Measurements from ENCODE around the gene NLRX1. TPM values are rescaled to one million over a fixed set of nuclear protein-coding genes. Genes with fewer than 3 reads are reported as not detected.
A peak's percentile ranks its signal among the peaks of the same experiment; 100 is the strongest.

Gene NLRX1
- polyA plus RNA-seq, 1 of the 3 experiments (the other 2 are of a cell fraction), result 13.7 TPM

- H3K36me3 ChIP-seq (replicated peaks in 1 of 2; ENCODE audit: control insufficient read depth in 1 of 2, insufficient read depth in 2 of 2, low read length in 1 of 2), result no peaks in the 10 kb centered on the region
- ChIA-PET POLR2A (interaction anchor here (0.6 kb wide), 1 partner anchor 204 kb away, joined by 3 read pairs; the partner anchor contains the start of genes RPS25 and TRAPPC4), CTCF (interaction anchor here (0.6 to 2.4 kb wide), 5 partner anchors 12 to 134 kb away, joined by 3 to 6 read pairs (median 4); partner anchors contain the start of gene CBL)
- H3F3A ChIP-seq (replicated peaks; ENCODE audit: insufficient read depth), result peaks cover 23% of the 10 kb centered on the region
- H3K4me1 ChIP-seq (ENCODE audit: control insufficient read depth in 1 of 2, insufficient read depth in 2 of 2, low read depth in 1 of 2, low read length in 1 of 2), result peaks cover 0 to 18% of the 10 kb centered on the region in 2 experiments; a peak in 2 of 4 replicates
- TF ChIP-seq FOXJ3 (CRISPR knock-in tag; IDR thresholded peaks at IDR 0.05) (no peak), REST (IDR thresholded peaks at IDR 0.05; ENCODE audit: low read depth, low read length) (no peak), YY1 (IDR thresholded peaks at IDR 0.05; ENCODE audit: low read depth) (peak; percentile 75; the same call in 1 of the 2 replicates), MAX (IDR thresholded peaks at IDR 0.05; ENCODE audit: low read depth) (0 out of 2 replicates have a peak, but pooled peaks have one; percentile 24), MXI1 (IDR thresholded peaks at IDR 0.05; ENCODE audit: low read depth, low read length) (0 out of 2 replicates have a peak, but pooled peaks have one; percentile 21), IRF3 (IDR thresholded peaks at IDR 0.05; ENCODE audit: low read depth, low read length) (no peak), FOXM1 (IDR thresholded peaks at IDR 0.05; ENCODE audit: low read depth) (no peak)
- no peak overlapping the region for H2AFZ ChIP-seq (ENCODE audit: low read depth)
- no peaks in the 10 kb centered on the region for H3K27me3 ChIP-seq (ENCODE audit: insufficient read depth)
- peaks cover 12% of the 10 kb centered on the region; the same call in 1 of the 2 replicates for H4K20me1 ChIP-seq (ENCODE audit: insufficient read depth)
- H3K9me3 ChIP-seq, result no peaks in the 10 kb centered on the region
- no peak overlapping the region for H3K4me3 ChIP-seq (ENCODE audit: low read depth in 2 of 2, low read length in 1 of 2)
- DNase-seq, result peak; percentile 31
- no peaks in the 10 kb centered on the region for H3K9me2 ChIP-seq
- no peak overlapping the region for H3K9ac ChIP-seq
- H3K79me2 ChIP-seq (ENCODE audit: insufficient read depth), result peaks cover 92% of the 10 kb centered on the region
- WGBS (ENCODE audit: low lambda C conversion rate), result 14% methylated on average over 2 of the region's 2 CpGs
- 0 out of 2 replicates have a peak overlapping the region, but pooled peaks have one; percentile 4 for H3K4me2 ChIP-seq
- H3K27ac ChIP-seq (ENCODE audit: low read depth in 2 of 2, low read length in 1 of 2), result peak overlapping the region; percentile 24 to 42; a peak in 3 of 4 replicates
Observed at GRCh38 chr11:119222308-119222707, 53.8 kb downstream of the NLRX1 start.

GRCh38 chr11:119222891-119223290, 54.4 kb downstream of the NLRX1 start:
- Histone ChIP-seq H2AFZ (ENCODE audit: low read depth) (no peak overlapping the region), H3K36me3 (replicated peaks in 1 of 2; ENCODE audit: control insufficient read depth in 1 of 2, insufficient read depth in 2 of 2, low read length in 1 of 2) (no peaks in the 10 kb centered on the region), H3K27ac (ENCODE audit: low read depth in 2 of 2, low read length in 1 of 2) (peak overlapping the region; percentile 24 to 42; a peak in 3 of 4 replicates), H3K4me1 (ENCODE audit: control insufficient read depth in 1 of 2, insufficient read depth in 2 of 2, low read depth in 1 of 2, low read length in 1 of 2) (peaks cover 0 to 15% of the 10 kb centered on the region in 2 experiments; a peak in 2 of 4 replicates), H3K27me3 (ENCODE audit: insufficient read depth) (no peaks in the 10 kb centered on the region), H3K9me2 (no peaks in the 10 kb centered on the region), H3K4me2 (no peak overlapping the region), H3K9me3 (no peaks in the 10 kb centered on the region), H3K9ac (no peak overlapping the region), H3K79me2 (ENCODE audit: insufficient read depth) (peaks cover 92% of the 10 kb centered on the region), H3F3A (replicated peaks; ENCODE audit: insufficient read depth) (peaks cover 17% of the 10 kb centered on the region), H3K4me3 (ENCODE audit: low read depth in 2 of 2, low read length in 1 of 2) (no peak overlapping the region), H4K20me1 (ENCODE audit: insufficient read depth) (peaks cover 12% of the 10 kb centered on the region; the same call in 1 of the 2 replicates)
- POLR2A ChIA-PET, result interaction anchor here (0.6 kb wide), 1 partner anchor 204 kb away, joined by 3 read pairs; the partner anchor contains the start of genes RPS25 and TRAPPC4
- 100% methylated on average over 5 of the region's 5 CpGs for WGBS (ENCODE audit: low lambda C conversion rate)
- TF ChIP-seq RFX5 (IDR thresholded peaks at IDR 0.05; ENCODE audit: low read length) (no peak), IRF3 (IDR thresholded peaks at IDR 0.05; ENCODE audit: low read depth, low read length) (no peak), FOXM1 (IDR thresholded peaks at IDR 0.05; ENCODE audit: low read depth) (no peak), MXI1 (IDR thresholded peaks at IDR 0.05; ENCODE audit: low read depth, low read length) (no peak), NRF1 (IDR thresholded peaks at IDR 0.05; ENCODE audit: low read depth, low read length) (no peak)
- DNase-seq, result no peak
- CTCF ChIA-PET, result interaction anchor here (0.6 to 2.4 kb wide), 3 partner anchors 11 to 101 kb away, joined by 3 to 5 read pairs (median 3); no protein-coding TSS in a partner anchor
